Hepatocyte (in vitro differentiated cells): ENCODE measurements around the gene SUMF1. TPM values are rescaled to one million over a fixed set of nuclear protein-coding genes. Genes with fewer than 3 reads are reported as not detected.

Experiments used
- DNase-seq: peaks from one replicate; pipeline ENCODE4 v3.0.0-alpha.2; 2016; ENCODE audit warnings: low spot score
- H2AFZ ChIP-seq: fragments of 200-600 bp; sonication (generic); 2 replicates; pipeline ENCODE4 v1.6.0; 2016; ENCODE audit warnings: antibody characterized with exemption, mild to moderate bottlenecking
- H3K27ac ChIP-seq: fragments of 200-600 bp; sonication (generic); 2 replicates; pipeline ENCODE4 v1.5.1; 2016; ENCODE audit warnings: mild to moderate bottlenecking
- H3K27me3 ChIP-seq: fragments of 200-600 bp; sonication (generic); 2 replicates; pipeline ENCODE4 v1.6.1; 2016
- H3K36me3 ChIP-seq: fragments of 200-600 bp; sonication (generic); replicated peaks from 2 replicates; pipeline ENCODE4 v1.5.1; 2016; ENCODE audit warnings: low read depth; ENCODE audit not compliant: insufficient read depth
- H3K4me1 ChIP-seq: fragments of 200-600 bp; sonication (generic); 2 replicates; pipeline ENCODE4 v1.5.1; 2016; ENCODE audit warnings: mild to moderate bottlenecking, moderate library complexity; ENCODE audit not compliant: insufficient read depth
- H3K4me2 ChIP-seq: fragments of 200-600 bp; sonication (generic); 2 replicates; pipeline ENCODE4 v1.6.0; 2016
- H3K4me3 ChIP-seq: fragments of 200-600 bp; sonication (generic); 2 replicates; pipeline ENCODE4 v1.5.1; 2016; ENCODE audit warnings: mild to moderate bottlenecking
- H3K79me2 ChIP-seq: fragments of 200-600 bp; sonication (generic); 2 replicates; pipeline ENCODE4 v1.6.0; 2017; ENCODE audit warnings: mild to moderate bottlenecking
- H3K9me2 ChIP-seq: fragments of 200-600 bp; sonication (generic); replicated peaks from 2 replicates; pipeline ENCODE4 v1.6.0; 2017; ENCODE audit warnings: mild to moderate bottlenecking; ENCODE audit not compliant: insufficient read depth
- H3K9me3 ChIP-seq: fragments of 200-600 bp; sonication (generic); 2 replicates; pipeline ENCODE4 v1.5.1; 2016; ENCODE audit warnings: low read depth, mild to moderate bottlenecking
- H4K20me1 ChIP-seq: fragments of 200-600 bp; sonication (generic); 2 replicates; pipeline ENCODE4 v1.6.0; 2016; ENCODE audit warnings: mild to moderate bottlenecking; ENCODE audit not compliant: insufficient read depth, poor library complexity, severe bottlenecking
- CTCF ChIP-seq: fragments of 200-600 bp; sonication (generic); IDR thresholded peaks from 2 replicates; pipeline ENCODE4 v1.5.1; 2016; ENCODE audit warnings: antibody characterized with exemption, mild to moderate bottlenecking; ENCODE audit not compliant: poor library complexity
- EZH2 ChIP-seq: fragments of 200-600 bp; sonication (generic); IDR thresholded peaks from 2 replicates; pipeline ENCODE4 v1.6.1; 2016; ENCODE audit warnings: antibody characterized with exemption, mild to moderate bottlenecking, borderline replicate concordance
- EZH2phosphoT487 ChIP-seq: fragments of 200-600 bp; sonication (generic); IDR thresholded peaks from one replicate; pipeline ENCODE4 v1.6.1; 2018; ENCODE audit warnings: antibody characterized with exemption, mild to moderate bottlenecking, low read depth, moderate library complexity; ENCODE audit not compliant: unreplicated experiment, severe bottlenecking
- WGBS: methylation state at CpG from one replicate; pipeline ENCODE4 v1.1.6; 2016; ENCODE audit warnings: low lambda C conversion rate; ENCODE audit errors: missing lambda C conversion rate; 5-methylcytosine and 5-hydroxymethylcytosine counted together
- polyA plus RNA-seq: library from polyadenylated mRNA; unstranded; fragments of >200 nt; fragmentation: Nextera tagmentation; extraction: Ambion mirVana; gene quantifications from 2 replicates; pipeline ENCODE4 v1.2.1, GENCODE V29; 2016
- total RNA-seq: library from RNA; depleted of rRNA; stranded (reverse); fragments of >200 nt; gene quantifications from 2 replicates; pipeline ENCODE4 v1.2.3, GENCODE V29; 2014

The SUMF1 gene
- total and polyA plus RNA-seq, 2 experiments from 2014 or later = 55.5 to 59.0 TPM

- H3K36me3 ChIP-seq = peaks cover 3% of the 10 kb centered on the region
- 69% methylated on average over 5 of the region's 5 CpGs for WGBS
- peaks cover 48% of the 10 kb centered on the region for H3K79me2 ChIP-seq
- TF ChIP-seq EZH2phosphoT487 = no peak
- no peak for TF ChIP-seq EZH2
- TF ChIP-seq CTCF = no peak
- no peaks in the 10 kb centered on the region for H3K9me3 ChIP-seq
- no peak overlapping the region for H3K4me3 ChIP-seq
- no peak overlapping the region for H2AFZ ChIP-seq
- H3K27ac ChIP-seq = peak overlapping the region; percentile 43
- H3K27me3 ChIP-seq = no peaks in the 10 kb centered on the region
- no peaks in the 10 kb centered on the region for H3K9me2 ChIP-seq
- H3K4me2 ChIP-seq = peak overlapping the region; percentile 43
- DNase-seq = no peak
- peaks cover 36% of the 10 kb centered on the region for H3K4me1 ChIP-seq
- no peaks in the 10 kb centered on the region for H4K20me1 ChIP-seq
Measured at GRCh38 chr3:4507024-4507596, 40.0 kb upstream of the SUMF1 start.

DNA sequence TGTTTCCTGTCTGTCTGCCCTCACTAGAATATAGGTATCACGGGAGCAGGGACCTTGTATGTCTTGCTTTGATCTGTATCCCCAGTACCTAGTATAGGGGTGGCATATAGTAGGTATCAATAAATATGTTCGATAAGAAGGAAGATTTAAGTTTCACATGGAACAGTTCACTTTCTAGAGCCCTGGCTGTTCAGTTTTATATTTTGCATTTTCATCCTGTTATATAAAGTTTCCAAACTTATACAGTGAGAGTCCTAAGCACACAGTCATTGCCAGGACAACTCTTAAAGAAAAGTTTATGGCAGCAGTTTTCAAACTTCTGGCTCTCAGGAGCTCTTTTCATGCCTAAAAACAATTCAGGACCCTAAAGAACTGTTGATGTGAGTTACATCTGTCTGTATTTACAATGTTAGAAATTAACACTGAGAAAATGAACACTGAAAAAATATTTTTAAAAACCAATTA lies 39.5 kb upstream of the SUMF1 start:
- H2AFZ ChIP-seq = no peak overlapping the region
- peak overlapping the region; percentile 43 for H3K27ac ChIP-seq
- no peak overlapping the region for H3K4me3 ChIP-seq
- no peak for TF ChIP-seq CTCF
- no peak for TF ChIP-seq EZH2
- no peak for TF ChIP-seq EZH2phosphoT487
- H3K79me2 ChIP-seq = peaks cover 46% of the 10 kb centered on the region
- H3K36me3 ChIP-seq = peaks cover 3% of the 10 kb centered on the region
- H3K4me2 ChIP-seq = peak overlapping the region; percentile 43
- no peaks in the 10 kb centered on the region for H4K20me1 ChIP-seq
- no peaks in the 10 kb centered on the region for H3K9me3 ChIP-seq
- peaks cover 41% of the 10 kb centered on the region for H3K4me1 ChIP-seq
- WGBS = 58% methylated on average over 2 of the region's 2 CpGs
- H3K27me3 ChIP-seq = no peaks in the 10 kb centered on the region
- DNase-seq = no peak
- H3K9me2 ChIP-seq = no peaks in the 10 kb centered on the region

- Histone ChIP-seq H4K20me1 (no peaks in the 10 kb centered on the region), H3K9me2 (no peaks in the 10 kb centered on the region), H3K79me2 (peaks cover 46% of the 10 kb centered on the region), H2AFZ (no peak overlapping the region), H3K27ac (peak overlapping the region; percentile 43), H3K4me3 (no peak overlapping the region), H3K27me3 (no peaks in the 10 kb centered on the region), H3K4me1 (peaks cover 41% of the 10 kb centered on the region), H3K36me3 (peaks cover 3% of the 10 kb centered on the region), H3K9me3 (no peaks in the 10 kb centered on the region), H3K4me2 (peak overlapping the region; percentile 43)
- 74% methylated on average over 6 of the region's 6 CpGs for WGBS
- no peak for DNase-seq
- TF ChIP-seq CTCF (no peak), EZH2phosphoT487 (no peak), EZH2 (no peak)
Measured at GRCh38 chr3:4505688-4506558, 38.9 kb upstream of the SUMF1 start.
